Measurements from ENCODE around the gene RFX1. TPM values are rescaled to one million over a fixed set of nuclear protein-coding genes. Genes with fewer than 3 reads are reported as not detected.
A peak's percentile ranks its signal among the peaks of the same experiment; 100 is the strongest.

Gene RFX1
- total RNA-seq, 1 experiment from 2014 or later = 1.7 TPM

DNA sequence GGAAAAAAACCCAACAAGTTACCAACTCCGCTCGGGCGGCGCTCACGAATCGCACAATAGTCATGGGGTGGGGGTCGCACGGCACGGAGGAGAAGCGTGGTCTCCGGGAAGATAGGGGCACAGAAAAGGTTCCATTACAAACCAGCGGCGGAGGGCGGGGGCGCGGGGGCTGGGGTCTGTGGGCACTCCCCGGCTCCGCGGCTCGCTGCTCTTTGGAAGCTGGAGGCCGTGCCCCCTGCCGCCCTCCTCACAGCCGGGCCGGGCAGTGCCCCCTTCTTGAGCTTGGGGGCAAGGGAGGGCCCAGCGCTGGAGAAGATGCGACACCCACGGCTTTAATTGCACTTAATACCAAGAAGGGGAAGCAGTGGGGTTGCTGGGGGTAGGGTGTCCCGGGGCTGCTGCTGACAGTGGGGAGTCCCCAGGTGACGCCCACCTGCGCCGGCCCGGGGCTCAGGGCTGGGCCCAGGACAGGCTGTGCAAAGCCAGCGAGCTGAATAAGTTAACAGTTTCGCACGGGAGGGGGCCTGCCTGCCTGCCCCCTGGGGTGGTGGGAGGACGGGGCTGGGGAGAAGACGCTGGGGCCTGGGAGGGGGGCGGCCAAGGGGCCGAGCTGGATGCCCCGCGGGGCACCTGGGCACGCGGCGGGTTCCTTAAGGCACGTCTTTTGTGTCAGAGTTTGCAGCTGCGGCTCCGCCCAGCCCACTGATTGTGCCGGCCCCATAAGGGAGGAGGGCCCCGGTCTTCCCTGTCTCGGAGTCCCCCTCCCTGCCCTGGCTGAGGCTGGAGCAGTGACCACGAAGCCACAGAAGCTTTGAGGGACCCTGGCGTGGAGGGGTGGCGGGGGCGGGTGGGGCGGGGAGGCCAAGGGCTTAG lies 44.1 kb downstream of the RFX1 start:
- DNase-seq (ENCODE audit: low spot score) = no peak

DNA sequence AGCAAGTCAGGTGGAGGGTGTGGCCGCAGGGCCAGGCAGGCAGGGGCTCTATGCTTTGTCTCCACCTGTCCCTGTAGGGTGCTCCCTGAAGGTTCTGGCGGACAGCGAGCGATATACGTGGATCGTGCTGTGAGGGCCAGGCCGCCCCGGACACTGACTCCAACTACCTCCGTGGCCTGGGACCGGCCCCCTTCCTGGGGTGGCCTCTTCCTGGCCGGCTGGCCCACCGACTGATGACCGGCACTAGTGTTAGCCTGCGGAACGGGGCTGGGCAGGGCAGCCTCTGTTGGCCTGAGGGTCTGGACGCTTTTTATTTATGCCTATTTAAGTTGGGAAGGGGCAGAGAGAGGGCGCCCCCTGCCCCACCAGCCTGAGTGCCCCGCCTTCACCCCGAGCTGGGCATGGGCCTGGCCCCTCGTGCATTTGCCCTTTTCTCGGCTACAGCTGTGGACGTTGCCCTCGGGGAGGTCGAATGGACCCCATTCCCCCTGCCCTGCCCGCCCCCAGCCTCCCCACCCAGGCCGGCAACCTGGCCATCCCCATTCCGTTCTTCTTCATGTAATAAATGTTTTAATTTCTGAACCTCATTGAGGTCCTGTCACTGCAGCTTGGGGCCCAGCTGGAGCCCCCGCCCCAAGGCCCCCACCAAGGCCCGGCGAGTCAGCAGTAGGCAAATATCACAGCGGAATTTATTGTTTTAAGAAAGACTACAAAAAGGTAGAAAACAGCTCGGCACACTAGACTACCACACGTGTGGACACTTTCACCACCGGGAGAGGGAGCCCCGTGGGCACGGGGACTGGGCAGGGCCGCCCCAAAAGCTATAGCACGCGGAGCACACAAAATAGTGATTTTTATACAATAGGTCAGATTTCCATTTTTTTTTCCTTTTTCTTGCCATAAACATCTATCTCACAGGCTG lies 45.0 kb downstream of the RFX1 start:
- DNase-seq (ENCODE audit: low spot score) = no peak

DNA sequence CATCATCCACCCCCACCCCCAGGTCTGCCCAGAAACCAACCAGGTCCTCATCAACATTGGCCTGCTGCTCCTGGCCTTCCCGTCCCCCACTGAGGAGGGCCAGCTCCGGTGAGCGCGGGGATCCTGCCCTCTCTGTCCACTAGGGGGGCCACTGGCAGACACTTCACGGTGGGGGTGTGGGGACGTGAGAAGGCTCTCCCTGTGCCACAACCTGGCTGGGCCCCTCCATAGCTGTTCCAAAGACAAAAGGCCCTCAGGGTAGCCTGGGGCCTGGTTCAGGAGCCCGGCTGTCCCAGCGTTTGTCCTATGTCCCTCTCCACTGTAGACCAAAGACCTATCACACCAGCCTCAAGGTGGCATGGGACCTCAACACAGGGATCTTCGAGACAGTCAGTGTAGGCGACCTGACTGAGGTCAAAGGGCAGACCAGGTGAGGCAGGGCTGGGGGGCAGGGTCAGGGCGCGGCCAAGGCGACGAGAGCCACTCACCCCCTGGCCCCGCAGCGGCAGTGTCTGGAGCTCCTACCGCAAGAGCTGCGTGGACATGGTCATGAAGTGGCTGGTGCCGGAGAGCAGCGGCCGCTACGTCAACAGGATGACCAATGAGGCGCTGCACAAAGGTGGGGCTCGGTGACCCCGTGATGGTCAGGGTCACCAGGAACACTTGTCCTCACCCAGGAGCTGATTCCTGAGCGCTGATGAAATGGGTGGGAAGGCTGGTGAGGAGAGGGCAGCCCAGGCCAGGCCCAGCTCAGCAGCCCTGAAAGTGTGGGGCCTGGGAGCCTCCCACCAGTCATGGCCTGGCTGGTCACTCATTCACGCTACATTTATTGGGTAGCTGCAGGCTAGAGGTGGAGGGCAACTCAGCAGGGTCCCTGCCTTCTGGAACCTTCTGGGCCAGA lies 45.9 kb downstream of the RFX1 start:
- DNase-seq (ENCODE audit: low spot score) = no peak

DNA sequence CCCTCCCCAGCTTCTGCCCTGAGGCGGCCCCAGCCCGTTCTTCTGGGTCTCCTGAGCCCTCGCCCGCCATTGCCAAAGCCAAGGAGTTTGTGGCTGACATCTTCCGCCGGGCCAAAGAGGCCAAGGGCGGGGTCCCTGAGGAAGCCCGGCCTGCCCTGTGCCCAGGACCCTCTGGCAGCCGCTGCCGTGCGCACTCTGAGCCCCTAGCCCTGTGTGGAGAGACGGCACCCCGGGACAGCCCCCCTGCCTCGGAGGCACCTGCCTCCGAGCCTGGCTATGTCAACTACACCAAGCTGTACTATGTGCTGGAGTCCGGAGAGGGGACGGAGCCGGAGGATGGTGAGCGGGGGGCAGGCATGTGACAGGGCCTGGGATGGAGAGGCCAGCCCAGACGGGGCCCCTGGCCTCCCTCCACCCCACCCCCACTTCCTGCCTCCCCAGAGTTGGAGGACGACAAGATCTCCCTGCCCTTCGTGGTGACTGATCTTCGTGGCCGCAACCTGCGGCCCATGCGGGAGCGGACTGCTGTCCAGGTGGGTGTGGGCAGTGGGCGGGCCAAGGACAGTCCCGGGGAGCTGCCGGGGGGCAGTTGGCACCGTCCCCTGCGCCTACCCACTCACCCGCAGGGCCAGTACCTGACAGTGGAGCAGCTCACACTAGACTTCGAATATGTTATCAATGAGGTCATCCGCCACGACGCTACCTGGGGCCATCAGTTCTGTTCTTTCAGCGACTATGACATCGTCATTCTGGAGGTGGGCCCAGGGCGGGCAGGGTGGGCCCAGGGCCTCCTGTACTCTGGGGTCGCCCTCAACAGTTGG lies 46.8 kb downstream of the RFX1 start:
- no peak for DNase-seq (ENCODE audit: low spot score)

DNA sequence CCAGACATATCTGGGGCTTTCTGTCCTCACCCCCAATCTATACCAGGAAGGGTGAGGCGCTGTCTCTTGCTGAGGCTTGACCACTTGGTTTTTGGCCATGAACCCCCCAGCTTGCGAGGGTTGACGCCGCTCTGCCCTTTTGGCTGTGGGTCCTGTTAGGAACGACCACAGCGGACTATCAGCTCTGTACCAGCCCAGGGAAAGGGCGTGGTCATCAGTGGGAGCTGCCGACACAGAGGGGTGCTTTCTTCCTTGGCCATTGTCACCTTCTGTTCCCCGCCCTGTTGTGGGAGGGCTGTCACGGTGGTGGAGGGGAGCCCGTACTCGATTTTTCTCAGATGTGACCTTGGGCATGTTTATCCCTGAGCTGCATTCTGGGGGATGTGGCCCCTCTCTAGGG lies 48.1 kb downstream of the RFX1 start:
- no peak for DNase-seq (ENCODE audit: low spot score)

DNA sequence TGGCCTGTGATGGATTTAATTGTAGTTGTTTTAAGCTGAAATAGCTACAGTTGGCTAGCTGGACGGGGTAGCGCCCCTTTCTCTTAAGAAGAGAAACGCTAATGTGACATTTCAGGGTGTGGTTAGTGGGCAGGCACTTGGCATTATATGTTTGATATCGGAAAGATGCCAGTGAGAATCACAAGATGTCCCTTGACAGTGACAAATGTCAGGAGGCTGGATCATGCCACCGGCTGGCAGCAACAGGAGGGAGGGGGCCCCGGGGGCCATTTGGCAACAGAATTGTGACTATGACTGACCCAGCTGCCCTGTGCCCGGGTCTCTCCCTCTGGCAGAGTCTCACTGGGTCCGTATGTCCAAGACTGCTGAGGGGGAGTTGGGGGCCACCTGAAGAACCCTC lies 49.1 kb downstream of the RFX1 start:
- no peak for DNase-seq (ENCODE audit: low spot score)

DNA sequence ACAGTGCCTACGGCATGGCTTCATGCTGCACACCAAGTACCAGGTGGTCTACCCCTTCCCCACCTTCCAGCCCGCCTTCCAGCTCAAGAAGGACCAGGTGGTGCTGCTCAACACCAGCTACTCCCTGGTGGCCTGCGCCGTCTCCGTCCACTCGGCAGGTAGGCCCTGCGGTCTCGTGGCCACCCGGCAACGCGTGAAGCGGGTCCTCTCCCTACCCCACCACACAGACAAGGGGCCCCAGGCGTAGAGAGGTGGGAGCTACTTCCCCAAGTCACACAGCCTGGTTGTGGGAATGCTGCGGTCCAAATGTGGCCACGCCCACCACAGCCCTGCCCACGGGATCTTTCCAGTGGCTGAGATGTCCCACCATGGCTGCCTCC lies 49.8 kb downstream of the RFX1 start:
- no peak for DNase-seq (ENCODE audit: low spot score)

DNA sequence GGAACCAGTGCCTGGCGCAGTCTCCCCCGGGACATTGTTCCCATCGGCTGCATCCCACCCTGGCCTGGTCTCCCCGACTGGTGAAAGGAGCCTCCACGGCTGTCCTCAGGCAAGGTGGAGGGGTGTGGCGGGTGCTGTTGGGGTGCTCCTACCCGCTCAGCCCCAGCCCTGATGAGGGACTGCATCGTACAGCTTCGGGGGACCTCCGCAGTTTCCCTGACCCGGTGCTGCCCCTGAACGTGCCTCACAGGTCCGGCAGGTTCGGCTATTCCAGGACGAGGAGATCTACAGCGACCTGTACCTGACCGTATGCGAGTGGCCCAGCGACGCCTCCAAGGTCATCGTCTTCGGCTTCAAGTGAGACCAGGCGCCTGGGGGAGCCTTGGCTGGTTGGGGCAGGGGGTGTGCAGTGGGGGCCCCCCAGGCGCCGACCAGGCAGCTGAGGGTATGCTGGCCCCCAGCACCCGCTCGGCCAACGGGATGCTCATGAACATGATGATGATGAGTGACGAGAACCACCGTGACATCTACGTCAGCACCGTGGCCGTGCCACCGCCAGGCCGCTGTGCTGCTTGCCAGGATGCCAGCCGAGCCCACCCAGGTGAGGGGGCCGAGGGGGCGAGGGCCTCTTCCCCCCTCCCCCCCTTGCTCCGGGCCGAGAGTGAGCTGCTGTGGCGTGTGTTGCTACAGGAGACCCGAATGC lies 50.3 kb downstream of the RFX1 start:
- DNase-seq (ENCODE audit: low spot score) = no peak

DNA sequence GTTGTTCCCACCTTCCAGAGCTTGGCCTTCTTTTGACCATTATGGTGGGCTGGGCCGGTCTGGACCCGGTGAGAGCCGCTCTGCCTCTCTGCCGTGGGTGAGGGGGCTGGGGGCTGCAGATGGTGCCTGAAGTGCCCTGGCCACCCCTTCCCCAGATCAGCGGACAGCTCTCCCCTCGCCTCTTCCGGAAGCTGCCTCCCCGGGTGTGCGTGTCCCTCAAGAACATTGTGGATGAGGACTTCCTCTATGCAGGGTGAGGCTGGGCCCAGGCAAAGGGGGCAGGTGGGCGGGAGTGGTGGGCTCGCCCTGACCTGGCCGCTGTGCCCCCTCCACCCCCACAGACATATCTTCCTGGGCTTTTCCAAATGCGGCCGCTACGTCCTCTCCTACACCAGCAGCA lies 51.9 kb downstream of the RFX1 start:
- DNase-seq (ENCODE audit: low spot score) = no peak

DNA sequence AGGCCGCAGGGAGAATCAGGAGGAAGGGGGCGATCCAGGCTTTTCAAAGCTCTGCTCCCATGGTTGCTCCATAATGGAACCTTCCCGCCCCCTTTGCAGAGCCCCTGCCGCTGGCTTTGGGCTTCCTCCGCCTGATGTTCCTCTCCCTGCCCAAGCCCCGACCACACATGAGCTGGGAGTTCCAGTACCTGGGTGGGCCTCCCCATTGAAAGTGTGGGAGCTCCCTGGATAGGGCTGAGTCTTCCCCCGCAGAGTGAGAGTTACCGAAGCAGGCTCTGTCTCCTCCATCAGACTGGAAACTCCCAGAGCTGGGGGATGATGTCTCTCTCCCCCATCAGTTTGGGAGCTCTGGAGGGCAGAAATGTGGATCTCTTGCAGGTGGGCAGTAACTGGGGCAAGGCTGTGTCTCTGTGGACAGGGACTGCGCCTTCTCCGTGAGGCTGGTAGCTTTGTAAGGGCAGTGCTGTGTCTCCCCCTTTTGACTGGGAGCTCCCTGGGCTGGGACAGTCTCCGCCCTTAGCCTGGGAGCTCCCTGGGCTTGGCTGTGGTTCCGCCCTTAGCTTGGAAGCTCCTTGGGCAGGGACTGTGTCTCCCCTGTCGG lies 53.1 kb downstream of the RFX1 start:
- peak; percentile 55 for DNase-seq (ENCODE audit: low spot score)

DNA sequence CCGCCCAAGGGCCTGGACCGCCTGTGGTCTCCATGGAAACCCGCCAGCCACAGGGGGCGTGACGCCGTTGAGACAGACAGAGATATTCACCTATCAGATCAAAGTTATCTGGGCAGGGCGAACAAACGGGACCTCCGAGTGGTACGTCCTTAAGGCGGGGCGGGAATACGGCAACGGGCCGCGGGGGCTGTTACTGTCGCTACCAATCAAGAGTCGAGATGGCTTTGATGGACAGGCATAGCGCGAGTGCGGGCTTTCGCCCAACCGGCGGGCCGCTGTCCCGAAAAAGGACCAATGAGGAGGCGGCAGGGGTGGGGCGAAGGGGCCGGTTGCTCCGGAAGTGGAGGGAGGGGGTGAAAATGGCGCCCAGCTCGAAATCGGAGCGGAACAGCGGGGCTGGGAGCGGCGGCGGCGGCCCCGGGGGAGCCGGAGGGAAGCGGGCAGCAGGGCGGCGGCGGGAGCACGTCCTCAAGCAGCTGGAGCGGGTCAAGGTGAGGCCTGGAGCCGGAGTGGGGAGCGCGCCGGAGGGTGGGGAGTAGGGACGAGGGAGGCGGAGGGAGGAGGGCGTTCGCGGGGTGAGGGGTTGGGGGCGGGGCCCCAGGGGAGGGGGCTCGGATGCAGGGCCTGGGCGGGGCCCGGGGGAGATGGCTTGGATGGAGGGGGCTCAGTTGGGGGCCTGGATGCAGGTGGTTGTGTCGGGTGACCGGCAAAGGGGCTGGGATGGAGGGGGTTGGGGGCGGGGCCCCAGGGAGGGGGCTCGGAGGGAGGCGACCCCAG lies 53.8 kb downstream of the RFX1 start, which contains the start of gene DCAF15:
Gene DCAF15 (plus strand): TSS at position 356 of the 777 bp plus-strand sequence. CDS start 4 bp downstream, at position 360.
- DNase-seq (ENCODE audit: low spot score) = peak; percentile 100

DNA sequence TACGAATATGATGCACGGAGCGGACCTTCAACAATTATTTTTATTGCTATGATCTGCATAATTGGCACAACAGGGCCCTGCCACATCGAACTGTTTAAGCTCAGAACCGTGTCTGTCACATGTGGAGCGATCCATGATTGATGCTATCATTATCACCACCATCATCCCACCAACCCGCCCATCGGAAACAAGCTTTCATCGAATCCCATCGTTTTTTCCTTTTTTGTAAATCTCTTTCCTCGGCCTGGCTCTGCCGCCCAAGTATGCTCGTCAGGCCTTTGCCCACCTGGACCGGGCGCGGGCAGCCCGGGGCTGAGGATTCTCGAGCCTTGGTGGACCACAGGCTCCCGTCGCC lies 54.3 kb downstream of the RFX1 start:
- DNase-seq (ENCODE audit: low spot score) = no peak

DNA sequence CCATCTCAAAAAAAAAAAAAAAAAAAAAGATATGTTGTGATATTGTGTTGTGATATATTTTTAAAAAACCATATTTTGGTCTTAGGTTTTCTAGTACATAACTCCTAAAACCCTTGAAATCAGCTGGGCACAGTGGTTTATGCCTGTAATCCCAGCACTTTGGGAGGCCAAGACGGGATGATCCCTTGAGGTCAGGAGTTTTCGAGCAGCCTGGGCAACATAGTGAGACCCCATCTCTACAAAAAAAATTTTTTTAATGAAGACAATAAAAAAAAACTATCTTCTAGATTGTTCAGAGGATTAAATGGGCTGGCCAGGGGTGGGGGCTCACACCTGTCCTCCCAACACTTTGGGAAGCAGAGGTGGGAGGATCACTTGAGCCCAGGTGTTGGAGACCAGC lies 55.1 kb downstream of the RFX1 start:
- no peak for DNase-seq (ENCODE audit: low spot score)

DNA sequence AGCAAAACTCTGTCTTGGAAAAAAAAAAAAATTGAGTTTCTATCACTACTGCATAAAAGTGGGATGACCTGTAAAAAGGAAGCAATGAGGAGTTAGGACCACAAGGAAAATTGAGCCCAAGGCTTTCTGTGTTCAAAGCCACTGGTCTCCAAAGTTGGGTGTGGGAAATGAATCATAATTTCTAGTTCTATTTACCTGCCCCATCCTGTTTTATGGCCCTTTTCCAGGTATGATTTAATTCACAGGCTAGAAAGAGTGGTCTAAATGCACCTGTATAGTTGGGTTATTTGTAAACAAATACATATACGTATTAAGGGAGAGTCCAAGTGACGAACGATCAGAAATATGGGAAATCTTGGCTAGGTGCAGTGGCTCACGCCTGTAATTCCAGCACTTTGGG lies 59.7 kb downstream of the RFX1 start:
- no peak for DNase-seq (ENCODE audit: low spot score)

DNA sequence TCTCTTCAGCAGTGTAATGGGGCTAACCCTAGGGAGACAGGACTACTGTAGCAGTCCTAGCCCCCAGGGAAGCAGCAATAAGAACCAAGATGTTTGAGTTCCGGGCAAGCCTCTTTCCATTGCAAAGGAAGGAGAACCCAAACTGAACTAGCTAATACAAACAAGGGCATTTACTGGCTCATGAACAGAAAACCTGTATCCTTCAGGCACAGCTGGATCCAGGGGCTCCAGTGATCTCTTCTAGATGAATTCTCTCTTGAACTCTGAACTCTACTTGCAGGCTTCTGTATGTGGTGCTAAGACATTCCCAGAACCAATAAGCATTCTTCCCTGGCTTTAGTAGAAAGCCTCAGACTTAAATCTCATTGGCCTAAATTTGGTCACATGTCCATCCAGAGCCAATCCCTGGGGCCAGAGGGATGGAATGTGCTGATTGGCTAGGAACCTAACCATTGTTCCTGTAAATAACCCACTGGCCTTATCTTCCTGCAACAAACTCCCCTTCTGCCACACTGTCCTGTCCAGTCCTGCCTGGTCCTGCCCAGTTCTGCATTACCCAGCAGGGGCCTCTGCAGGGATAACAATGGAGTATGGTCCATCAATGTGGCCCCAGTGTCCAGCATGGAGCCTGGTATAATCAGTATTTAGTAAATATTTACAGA lies 64.0 kb downstream of the RFX1 start:
- no peak for DNase-seq (ENCODE audit: low spot score)

DNA sequence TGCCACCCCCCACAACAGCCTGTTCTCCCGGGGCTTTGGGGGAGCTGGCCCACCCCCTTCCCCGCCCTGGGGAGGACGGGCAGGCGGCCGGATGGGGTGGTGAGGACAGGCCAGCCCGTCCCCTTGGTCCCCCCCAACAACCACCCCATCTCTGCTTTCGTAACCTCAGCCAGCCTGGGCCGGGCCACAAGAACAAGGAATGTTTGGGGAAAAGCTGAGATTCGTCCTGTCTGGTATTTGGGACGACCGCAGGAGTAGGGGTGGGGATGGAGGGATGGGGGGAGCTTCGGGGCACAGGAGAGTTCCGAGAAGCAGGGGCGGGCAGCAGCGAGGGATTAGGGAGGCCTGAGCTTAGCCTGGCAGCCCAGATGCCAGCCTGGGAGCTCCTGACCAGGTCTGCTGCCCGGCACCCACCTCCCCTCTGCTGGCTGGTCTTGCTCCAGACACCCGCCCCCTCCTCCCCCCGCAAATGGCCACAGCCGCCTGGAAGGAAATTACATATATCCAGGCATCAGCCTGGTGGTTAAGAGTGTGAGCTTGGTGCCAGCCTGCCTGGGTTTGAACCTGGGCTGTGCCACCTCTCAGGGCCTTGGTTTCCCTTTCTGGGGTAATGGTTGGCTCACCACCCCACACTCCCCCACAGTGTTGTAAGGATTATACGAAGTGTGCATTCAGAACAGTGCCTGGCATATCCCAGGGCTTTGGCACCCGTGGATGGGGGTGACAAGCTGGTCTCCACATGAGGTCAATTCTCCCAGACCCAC lies 67.6 kb downstream of the RFX1 start, which contains the start of gene PODNL1:
Gene PODNL1 (minus strand): TSS at position 117 of the 764 bp plus-strand sequence. CDS start 236 bp downstream, outside the sequence.
- peak; percentile 52 for DNase-seq (ENCODE audit: low spot score)

DNA sequence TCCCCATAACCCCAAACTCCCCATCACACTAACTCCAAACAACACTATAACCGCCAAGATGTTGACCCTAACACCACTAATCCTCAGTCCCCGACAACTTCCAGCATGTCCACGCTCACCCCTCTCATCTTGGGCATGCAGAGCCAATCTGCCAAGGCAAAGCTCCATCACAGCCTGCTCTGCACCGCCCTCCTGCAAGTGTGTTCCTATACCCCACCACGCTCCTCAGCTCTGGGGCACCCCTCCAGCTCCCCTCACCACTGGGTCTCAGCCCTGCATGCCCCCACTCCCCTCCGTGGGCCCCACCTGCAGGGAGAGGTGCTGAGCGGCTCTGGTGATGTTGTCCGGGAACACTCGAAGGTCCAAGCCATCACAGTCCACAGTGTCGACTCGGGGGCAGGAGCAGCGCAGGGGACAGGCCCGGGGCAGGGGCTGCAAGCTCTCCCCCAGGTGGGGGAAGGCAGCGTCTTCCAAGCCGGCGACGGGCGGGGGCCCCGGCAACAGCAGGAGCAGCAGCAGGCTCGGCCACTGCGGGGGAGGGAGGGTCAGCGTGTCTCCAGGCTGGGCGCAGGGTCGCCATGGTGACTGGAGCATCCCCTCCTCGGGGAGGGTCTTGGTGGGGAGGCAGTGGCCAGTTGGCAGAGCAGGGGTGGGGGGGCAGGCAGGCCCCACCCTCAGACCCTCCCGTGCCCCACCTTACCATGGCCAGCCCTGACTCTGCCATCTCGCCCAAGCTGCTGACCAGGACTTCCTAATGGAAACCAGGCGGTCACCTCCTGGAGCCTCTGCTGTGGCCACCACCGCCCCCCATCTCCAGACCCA lies 68.4 kb downstream of the RFX1 start:
- no peak for DNase-seq (ENCODE audit: low spot score)
